IPS-NIHi7 (cell line): Measurements from ENCODE around the gene SIGLEC6.

ENCODE experiments used
- DNase-seq: peaks from one replicate; pipeline ENCODE4 v3.0.0; 2012; ENCODE audit warnings: mixed read lengths; ENCODE audit errors: extremely low spot score

The SIGLEC6 gene

GRCh38 chr19:51548891-51549305 lies 17.4 kb upstream of the SIGLEC6 start:
- DNase-seq, result no peak

GRCh38 chr19:51548213-51548651 lies 16.8 kb upstream of the SIGLEC6 start:
- no peak for DNase-seq

- no peak for DNase-seq
Observed at GRCh38 chr19:51547397-51548212, 16.1 kb upstream of the SIGLEC6 start.

- no peak for DNase-seq
Observed at GRCh38 chr19:51546650-51547396, 15.4 kb upstream of the SIGLEC6 start.

- DNase-seq, result no peak
Observed at GRCh38 chr19:51546107-51546649, 14.7 kb upstream of the SIGLEC6 start.

GRCh38 chr19:51544038-51544437 lies 12.6 kb upstream of the SIGLEC6 start:
- no peak for DNase-seq

- no peak for DNase-seq
Observed at GRCh38 chr19:51542699-51543098, 11.2 kb upstream of the SIGLEC6 start.

- no peak for DNase-seq
Observed at GRCh38 chr19:51541458-51542357, 10.2 kb upstream of the SIGLEC6 start.

GRCh38 chr19:51539821-51540366 lies 8.4 kb upstream of the SIGLEC6 start:
- no peak for DNase-seq

- no peak for DNase-seq
Observed at GRCh38 chr19:51535535-51535934, 4.1 kb upstream of the SIGLEC6 start.

- DNase-seq, result no peak
Observed at GRCh38 chr19:51530616-51531015, 854 bp downstream of the SIGLEC6 start.

- DNase-seq, result no peak
Observed at GRCh38 chr19:51529301-51529700, 2.2 kb downstream of the SIGLEC6 start.

- DNase-seq, result no peak
Observed at GRCh38 chr19:51525651-51526050, 5.8 kb downstream of the SIGLEC6 start.

GRCh38 chr19:51524666-51525264 lies 6.7 kb downstream of the SIGLEC6 start:
- DNase-seq, result no peak

GRCh38 chr19:51521781-51522180 lies 9.7 kb downstream of the SIGLEC6 start:
- no peak for DNase-seq

GRCh38 chr19:51521357-51521756 lies 10.1 kb downstream of the SIGLEC6 start:
- no peak for DNase-seq

- DNase-seq, result no peak
Observed at GRCh38 chr19:51520728-51521127, 10.7 kb downstream of the SIGLEC6 start.

GRCh38 chr19:51514866-51515481 lies 16.5 kb downstream of the SIGLEC6 start:
- peak; percentile 66 for DNase-seq

- DNase-seq, result no peak
Observed at GRCh38 chr19:51513968-51514367, 17.5 kb downstream of the SIGLEC6 start.

GRCh38 chr19:51511353-51511752 lies 20.1 kb downstream of the SIGLEC6 start:
- peak; percentile 79 for DNase-seq
